Activated gamma-delta T cell treated with Interleukin-2 at 50 U/mL for 16 hours (primary cell): Measurements from ENCODE around the gene SUCNR1.
"Not testable (repeated sequence)": the region's sequence is repeated elsewhere in the genome, so short reads cannot be mapped to it uniquely, and the experiment has no call there.

Experiments used
- DNase-seq: peaks from one replicate; pipeline ENCODE4 v3.0.0-alpha.2; 2020

SUCNR1 gene

GRCh38 chr3:151903501-151903991, 30.1 kb downstream of the SUCNR1 start:
- DNase-seq, result no peak

GRCh38 chr3:151905647-151906046, 32.2 kb downstream of the SUCNR1 start:
- no peak for DNase-seq

GRCh38 chr3:151906751-151907150, 33.3 kb downstream of the SUCNR1 start:
- DNase-seq, result no peak

GRCh38 chr3:151908399-151908798, 35.0 kb downstream of the SUCNR1 start:
- DNase-seq, result no peak

GRCh38 chr3:151909681-151910405, 36.4 kb downstream of the SUCNR1 start:
- no peak for DNase-seq

GRCh38 chr3:151911462-151911861, 38.0 kb downstream of the SUCNR1 start:
- DNase-seq, result no peak

- DNase-seq, result no peak
These were observed 38.6 kb downstream of the SUCNR1 start for GRCh38 chr3:151912028-151912427.

GRCh38 chr3:151916781-151917180, 43.3 kb downstream of the SUCNR1 start:
- no peak for DNase-seq

GRCh38 chr3:151918253-151919029, 45.0 kb downstream of the SUCNR1 start:
- DNase-seq, result no peak

- no peak for DNase-seq
These were observed 45.5 kb downstream of the SUCNR1 start for GRCh38 chr3:151919030-151919328.

GRCh38 chr3:151919446-151919845, 46.0 kb downstream of the SUCNR1 start:
- no peak for DNase-seq

- no peak for DNase-seq
These were observed 50.5 kb downstream of the SUCNR1 start for GRCh38 chr3:151923901-151924300.

- DNase-seq, result no peak
These were observed 51.3 kb downstream of the SUCNR1 start for GRCh38 chr3:151924753-151925152.

GRCh38 chr3:151925419-151925818, 52.0 kb downstream of the SUCNR1 start:
- no peak for DNase-seq

- DNase-seq, result no peak
These were observed 52.4 kb downstream of the SUCNR1 start for GRCh38 chr3:151925876-151926275.

- DNase-seq, result no peak
These were observed 53.5 kb downstream of the SUCNR1 start for GRCh38 chr3:151926956-151927355.

GRCh38 chr3:151927915-151928525, 54.6 kb downstream of the SUCNR1 start:
- not testable (repeated sequence) for DNase-seq

GRCh38 chr3:151931171-151931570, 57.7 kb downstream of the SUCNR1 start:
- DNase-seq, result no peak

- DNase-seq, result no peak
These were observed 59.9 kb downstream of the SUCNR1 start for GRCh38 chr3:151933234-151933853.
